ENCODE results near the gene RAB4B.
A peak's percentile ranks its signal among the peaks of the same experiment; 100 is the strongest.

RAB4B gene

GRCh38 chr19:40800997-40801377, 22.9 kb downstream of the RAB4B start:
- H3K9ac ChIP-seq (ENCODE audit: low read depth, low read length): no peak overlapping the region
- peaks cover 53% of the 10 kb centered on the region for H3K36me3 ChIP-seq (ENCODE audit: insufficient read depth, low read length)
- no peak overlapping the region for H3K27ac ChIP-seq (ENCODE audit: low read depth, low read length)
- H3K9me3 ChIP-seq (ENCODE audit: insufficient read depth, low read depth, low read length): no peaks in the 10 kb centered on the region
- H3K4me1 ChIP-seq (ENCODE audit: insufficient read depth, low read length): peaks cover 7% of the 10 kb centered on the region
- peak overlapping the region; percentile 9; the same call in 1 of the 2 replicates for H3K4me3 ChIP-seq (ENCODE audit: low read length)
- WGBS: 95% methylated on average over 27 of the region's 27 CpGs
- H3K27me3 ChIP-seq (ENCODE audit: insufficient read depth, low read length): no peaks in the 10 kb centered on the region

- 93% methylated on average over 12 of the region's 13 CpGs for WGBS
- peaks cover 10% of the 10 kb centered on the region for H3K4me1 ChIP-seq (ENCODE audit: insufficient read depth, low read length)
- peak overlapping the region; percentile 9; the same call in 1 of the 2 replicates for H3K4me3 ChIP-seq (ENCODE audit: low read length)
- H3K27ac ChIP-seq (ENCODE audit: low read depth, low read length): no peak overlapping the region
- H3K9me3 ChIP-seq (ENCODE audit: insufficient read depth, low read depth, low read length): no peaks in the 10 kb centered on the region
- H3K9ac ChIP-seq (ENCODE audit: low read depth, low read length): no peak overlapping the region
- H3K27me3 ChIP-seq (ENCODE audit: insufficient read depth, low read length): no peaks in the 10 kb centered on the region
- peaks cover 53% of the 10 kb centered on the region for H3K36me3 ChIP-seq (ENCODE audit: insufficient read depth, low read length)
These were observed 23.6 kb downstream of the RAB4B start for GRCh38 chr19:40801426-40802299.

- 79% methylated on average over 11 of the region's 11 CpGs for WGBS
- Histone ChIP-seq H3K9ac (ENCODE audit: low read depth, low read length) (no peak overlapping the region), H3K27ac (ENCODE audit: low read depth, low read length) (no peak overlapping the region), H3K4me3 (ENCODE audit: low read length) (no peak overlapping the region), H3K27me3 (ENCODE audit: insufficient read depth, low read length) (no peaks in the 10 kb centered on the region), H3K4me1 (ENCODE audit: insufficient read depth, low read length) (peaks cover 10% of the 10 kb centered on the region), H3K9me3 (ENCODE audit: insufficient read depth, low read depth, low read length) (no peaks in the 10 kb centered on the region), H3K36me3 (ENCODE audit: insufficient read depth, low read length) (peaks cover 56% of the 10 kb centered on the region)
These were observed 24.5 kb downstream of the RAB4B start for GRCh38 chr19:40802300-40803169.

GRCh38 chr19:40803170-40803856, 25.3 kb downstream of the RAB4B start:
- Histone ChIP-seq H3K36me3 (ENCODE audit: insufficient read depth, low read length) (peaks cover 64% of the 10 kb centered on the region), H3K4me1 (ENCODE audit: insufficient read depth, low read length) (peaks cover 10% of the 10 kb centered on the region), H3K4me3 (ENCODE audit: low read length) (no peak overlapping the region), H3K9me3 (ENCODE audit: insufficient read depth, low read depth, low read length) (no peaks in the 10 kb centered on the region), H3K27me3 (ENCODE audit: insufficient read depth, low read length) (no peaks in the 10 kb centered on the region), H3K27ac (ENCODE audit: low read depth, low read length) (no peak overlapping the region), H3K9ac (ENCODE audit: low read depth, low read length) (no peak overlapping the region)
- 76% methylated on average over 9 of the region's 9 CpGs for WGBS

- Histone ChIP-seq H3K9me3 (ENCODE audit: insufficient read depth, low read depth, low read length) (no peaks in the 10 kb centered on the region), H3K27ac (ENCODE audit: low read depth, low read length) (no peak overlapping the region), H3K4me3 (ENCODE audit: low read length) (no peak overlapping the region), H3K4me1 (ENCODE audit: insufficient read depth, low read length) (peaks cover 10% of the 10 kb centered on the region), H3K36me3 (ENCODE audit: insufficient read depth, low read length) (peaks cover 72% of the 10 kb centered on the region), H3K9ac (ENCODE audit: low read depth, low read length) (no peak overlapping the region), H3K27me3 (ENCODE audit: insufficient read depth, low read length) (no peaks in the 10 kb centered on the region)
- 90% methylated on average over 6 of the region's 6 CpGs for WGBS
These were observed 26.1 kb downstream of the RAB4B start for GRCh38 chr19:40803857-40804782.

GRCh38 chr19:40804783-40805242, 26.8 kb downstream of the RAB4B start:
- Histone ChIP-seq H3K9me3 (ENCODE audit: insufficient read depth, low read depth, low read length) (no peaks in the 10 kb centered on the region), H3K4me1 (ENCODE audit: insufficient read depth, low read length) (peaks cover 13% of the 10 kb centered on the region), H3K9ac (ENCODE audit: low read depth, low read length) (no peak overlapping the region), H3K4me3 (ENCODE audit: low read length) (no peak overlapping the region), H3K27me3 (ENCODE audit: insufficient read depth, low read length) (no peaks in the 10 kb centered on the region), H3K36me3 (ENCODE audit: insufficient read depth, low read length) (peaks cover 73% of the 10 kb centered on the region), H3K27ac (ENCODE audit: low read depth, low read length) (no peak overlapping the region)
- 90% methylated on average over 7 of the region's 7 CpGs for WGBS

GRCh38 chr19:40805258-40805868, 27.3 kb downstream of the RAB4B start:
- peaks cover 17% of the 10 kb centered on the region for H3K4me1 ChIP-seq (ENCODE audit: insufficient read depth, low read length)
- no peak overlapping the region for H3K27ac ChIP-seq (ENCODE audit: low read depth, low read length)
- 87% methylated on average over 2 of the region's 2 CpGs for WGBS

GRCh38 chr19:40806423-40807146, 28.5 kb downstream of the RAB4B start:
- Histone ChIP-seq H3K27me3 (ENCODE audit: insufficient read depth, low read length) (peaks cover 2% of the 10 kb centered on the region; the same call in 1 of the 2 replicates), H3K4me1 (ENCODE audit: insufficient read depth, low read length) (peaks cover 17% of the 10 kb centered on the region), H3K4me3 (ENCODE audit: low read length) (peak overlapping the region; percentile 20; the same call in 1 of the 2 replicates), H3K9ac (ENCODE audit: low read depth, low read length) (no peak overlapping the region), H3K36me3 (ENCODE audit: insufficient read depth, low read length) (peaks cover 60% of the 10 kb centered on the region), H3K9me3 (ENCODE audit: insufficient read depth, low read depth, low read length) (no peaks in the 10 kb centered on the region), H3K27ac (ENCODE audit: low read depth, low read length) (peak overlapping the region; percentile 27; the same call in 1 of the 2 replicates)
- 25% methylated on average over 26 of the region's 26 CpGs for WGBS

More at GRCh38 chr19:40805258-40805868, 27.3 kb downstream of the RAB4B start:
- Histone ChIP-seq H3K27me3 (ENCODE audit: insufficient read depth, low read length) (no peaks in the 10 kb centered on the region), H3K36me3 (ENCODE audit: insufficient read depth, low read length) (peaks cover 72% of the 10 kb centered on the region), H3K4me3 (ENCODE audit: low read length) (no peak overlapping the region), H3K9me3 (ENCODE audit: insufficient read depth, low read depth, low read length) (no peaks in the 10 kb centered on the region), H3K9ac (ENCODE audit: low read depth, low read length) (no peak overlapping the region)

- peaks cover 19% of the 10 kb centered on the region for H3K4me1 ChIP-seq (ENCODE audit: insufficient read depth, low read length)
- WGBS: 79% methylated on average over 18 of the region's 18 CpGs
- peaks cover 52% of the 10 kb centered on the region for H3K36me3 ChIP-seq (ENCODE audit: insufficient read depth, low read length)
- H3K27ac ChIP-seq (ENCODE audit: low read depth, low read length): 0 out of 2 replicates have a peak overlapping the region, but pooled peaks have one; percentile 22
- H3K4me3 ChIP-seq (ENCODE audit: low read length): no peak overlapping the region
- H3K27me3 ChIP-seq (ENCODE audit: insufficient read depth, low read length): peaks cover 9% of the 10 kb centered on the region
- H3K9me3 ChIP-seq (ENCODE audit: insufficient read depth, low read depth, low read length): no peaks in the 10 kb centered on the region
- H3K9ac ChIP-seq (ENCODE audit: low read depth, low read length): no peak overlapping the region
These were observed 29.3 kb downstream of the RAB4B start for GRCh38 chr19:40807147-40808020.

Measured in HUES64 (cell line).